Glutamatergic neuron (in vitro differentiated cells): ENCODE measurements around the gene LIN7C. TPM values are rescaled to one million over a fixed set of nuclear protein-coding genes. Genes with fewer than 3 reads are reported as not detected.

Experiments used
- DNase-seq: peaks from one replicate; pipeline ENCODE4 v3.0.0; 2022
- H3K27ac Mint-ChIP-seq: one replicate; pipeline ENCODE4 v1.8.0; 2020; ENCODE audit warnings: mild to moderate bottlenecking, mixed read lengths, inconsistent platforms; ENCODE audit not compliant: unreplicated experiment
- H3K27me3 Mint-ChIP-seq: one replicate; pipeline ENCODE4 v1.8.0; 2020; ENCODE audit warnings: mild to moderate bottlenecking, moderate library complexity, mixed read lengths, inconsistent platforms; ENCODE audit not compliant: unreplicated experiment
- H3K36me3 Mint-ChIP-seq: one replicate; pipeline ENCODE4 v1.8.0; 2020; ENCODE audit warnings: mild to moderate bottlenecking, mixed read lengths, inconsistent platforms; ENCODE audit not compliant: unreplicated experiment
- H3K4me1 Mint-ChIP-seq: one replicate; pipeline ENCODE4 v1.8.0; 2020; ENCODE audit warnings: mild to moderate bottlenecking, low read depth, mixed read lengths, inconsistent platforms; ENCODE audit not compliant: unreplicated experiment
- H3K4me3 Mint-ChIP-seq: one replicate; pipeline ENCODE4 v1.8.0; 2020; ENCODE audit warnings: mild to moderate bottlenecking, mixed read lengths, inconsistent platforms; ENCODE audit not compliant: unreplicated experiment
- H3K9me3 Mint-ChIP-seq: one replicate; pipeline ENCODE4 v1.8.0; 2020; ENCODE audit warnings: mild to moderate bottlenecking, moderate library complexity, mixed read lengths, inconsistent platforms; ENCODE audit not compliant: unreplicated experiment
- total RNA-seq: library from RNA; stranded (reverse); fragmentation: NEBNext Ultra II Directional; extraction: Animal tissue kit (Norgen Biotek cat#: 25700); gene quantifications from one replicate; pipeline ENCODE4 v1.2.1, GENCODE V29; 2021; ENCODE audit not compliant: unreplicated experiment
- TF ChIP-seq, protein P1 (sequence below): fragments of 200-600 bp; sonication (generic); IDR thresholded peaks from one replicate; pipeline ENCODE4 v1.5.0; 2021; ENCODE audit not compliant: partially characterized antibody, unreplicated experiment

The LIN7C gene
- total RNA-seq, 1 donor from 2014 or later = 44.7 TPM

DNA sequence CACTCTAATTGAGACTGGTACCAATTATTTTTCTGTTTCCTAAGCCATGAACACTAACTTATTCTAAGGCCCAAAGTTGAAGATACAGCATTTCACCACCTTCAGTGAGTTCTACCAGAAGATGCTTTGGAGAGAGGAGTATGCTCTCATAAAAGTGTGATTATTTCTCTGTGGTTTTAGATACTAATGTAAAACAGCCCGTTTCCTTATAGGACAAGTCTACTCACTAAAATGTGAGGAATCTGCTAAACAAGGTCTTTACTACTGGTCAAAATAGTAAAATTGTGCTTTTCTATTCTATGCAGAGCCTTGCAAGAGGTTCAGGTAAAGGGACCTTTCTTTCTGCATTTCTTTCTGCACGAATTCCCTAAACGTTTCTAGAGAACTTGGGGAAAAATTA is 36.4 kb downstream of the LIN7C start:
- Mint-ChIP-seq H3K27ac (peak overlapping the region; percentile 46), H3K36me3 (no peaks in the 10 kb centered on the region), H3K27me3 (peaks cover 11% of the 10 kb centered on the region), H3K9me3 (peaks cover 9% of the 10 kb centered on the region), H3K4me1 (peaks cover 34% of the 10 kb centered on the region), H3K4me3 (peak overlapping the region; percentile 93)
- DNase-seq = no peak
- TF ChIP-seq, protein P1, sequence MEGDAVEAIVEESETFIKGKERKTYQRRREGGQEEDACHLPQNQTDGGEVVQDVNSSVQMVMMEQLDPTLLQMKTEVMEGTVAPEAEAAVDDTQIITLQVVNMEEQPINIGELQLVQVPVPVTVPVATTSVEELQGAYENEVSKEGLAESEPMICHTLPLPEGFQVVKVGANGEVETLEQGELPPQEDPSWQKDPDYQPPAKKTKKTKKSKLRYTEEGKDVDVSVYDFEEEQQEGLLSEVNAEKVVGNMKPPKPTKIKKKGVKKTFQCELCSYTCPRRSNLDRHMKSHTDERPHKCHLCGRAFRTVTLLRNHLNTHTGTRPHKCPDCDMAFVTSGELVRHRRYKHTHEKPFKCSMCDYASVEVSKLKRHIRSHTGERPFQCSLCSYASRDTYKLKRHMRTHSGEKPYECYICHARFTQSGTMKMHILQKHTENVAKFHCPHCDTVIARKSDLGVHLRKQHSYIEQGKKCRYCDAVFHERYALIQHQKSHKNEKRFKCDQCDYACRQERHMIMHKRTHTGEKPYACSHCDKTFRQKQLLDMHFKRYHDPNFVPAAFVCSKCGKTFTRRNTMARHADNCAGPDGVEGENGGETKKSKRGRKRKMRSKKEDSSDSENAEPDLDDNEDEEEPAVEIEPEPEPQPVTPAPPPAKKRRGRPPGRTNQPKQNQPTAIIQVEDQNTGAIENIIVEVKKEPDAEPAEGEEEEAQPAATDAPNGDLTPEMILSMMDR = no peak

DNA sequence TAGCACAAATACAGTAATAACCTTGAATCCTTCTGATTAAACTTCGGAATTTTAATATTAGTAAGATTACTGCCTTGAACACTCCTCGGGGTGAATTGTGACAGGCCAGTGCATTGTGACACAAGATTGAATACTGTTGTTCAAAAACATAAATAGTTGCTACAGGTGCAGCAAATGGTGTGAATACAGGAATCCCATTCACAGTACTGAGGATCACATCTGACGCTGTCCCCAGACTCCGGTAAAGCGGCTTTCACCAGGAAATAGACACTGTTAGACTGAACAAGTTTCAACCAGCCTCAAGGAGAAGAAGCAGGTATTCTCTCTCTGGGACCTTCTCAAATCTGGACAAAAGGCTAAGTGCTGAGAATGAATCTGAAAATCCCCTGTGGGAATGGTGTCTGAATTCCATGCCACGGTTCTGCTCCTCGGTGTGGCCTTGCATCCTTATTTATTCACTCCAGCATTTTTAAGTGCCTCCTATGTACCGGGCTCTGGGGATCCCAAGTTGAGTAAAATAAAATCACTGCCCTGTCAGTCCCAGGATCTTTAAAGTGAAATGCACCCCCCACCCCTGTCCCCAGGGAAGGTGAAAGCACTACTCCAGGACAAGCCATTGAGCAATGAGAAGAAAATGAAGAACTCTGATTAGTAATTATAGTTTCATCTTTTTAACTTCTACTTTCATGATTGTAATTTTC is 37.4 kb downstream of the LIN7C start:
- H3K27ac Mint-ChIP-seq = peak overlapping the region; percentile 46
- H3K4me3 Mint-ChIP-seq = peak overlapping the region; percentile 93
- H3K36me3 Mint-ChIP-seq = no peaks in the 10 kb centered on the region
- peaks cover 7% of the 10 kb centered on the region for H3K9me3 Mint-ChIP-seq
- H3K27me3 Mint-ChIP-seq = peaks cover 11% of the 10 kb centered on the region
- DNase-seq = peak; percentile 58
- peaks cover 38% of the 10 kb centered on the region for H3K4me1 Mint-ChIP-seq
- TF ChIP-seq, protein P1 = no peak

DNA sequence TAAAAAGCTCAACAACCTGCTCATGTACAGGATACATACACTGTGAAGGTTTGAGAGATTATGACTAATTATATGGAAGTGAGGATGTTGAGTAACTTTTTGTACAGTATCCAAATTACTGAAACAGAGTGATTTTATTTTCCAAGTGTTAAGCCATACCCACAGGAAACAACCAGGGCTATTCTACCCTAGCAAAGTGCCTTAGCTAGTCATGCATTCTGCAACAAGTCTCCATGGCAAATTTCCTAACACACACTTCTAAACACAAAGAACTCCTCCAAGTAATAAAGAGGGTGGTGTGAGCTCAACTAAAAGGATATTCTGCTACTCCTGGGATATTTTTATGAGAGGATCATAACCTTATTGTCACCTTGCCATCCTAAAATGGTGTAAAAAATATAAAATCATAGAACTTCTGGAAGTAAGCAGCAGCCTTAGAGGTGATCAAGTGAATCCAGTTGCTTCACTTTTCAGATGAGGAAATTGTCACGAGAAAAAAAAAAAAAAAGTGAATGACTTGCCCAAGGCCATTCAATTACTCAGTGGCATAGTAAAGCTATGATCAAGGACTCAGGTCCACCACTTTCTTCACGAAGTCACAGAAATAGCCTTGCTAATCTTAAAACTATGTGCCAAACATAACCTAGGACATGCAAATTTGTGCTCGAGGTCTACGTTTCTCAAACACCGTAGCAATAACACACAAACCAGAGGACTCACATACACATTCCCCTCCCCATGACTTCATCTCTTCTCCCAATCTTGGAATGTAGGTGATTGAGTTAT is 38.2 kb downstream of the LIN7C start:
- DNase-seq = no peak
- peak overlapping the region; percentile 93 for H3K4me3 Mint-ChIP-seq
- no peaks in the 10 kb centered on the region for H3K36me3 Mint-ChIP-seq

DNA sequence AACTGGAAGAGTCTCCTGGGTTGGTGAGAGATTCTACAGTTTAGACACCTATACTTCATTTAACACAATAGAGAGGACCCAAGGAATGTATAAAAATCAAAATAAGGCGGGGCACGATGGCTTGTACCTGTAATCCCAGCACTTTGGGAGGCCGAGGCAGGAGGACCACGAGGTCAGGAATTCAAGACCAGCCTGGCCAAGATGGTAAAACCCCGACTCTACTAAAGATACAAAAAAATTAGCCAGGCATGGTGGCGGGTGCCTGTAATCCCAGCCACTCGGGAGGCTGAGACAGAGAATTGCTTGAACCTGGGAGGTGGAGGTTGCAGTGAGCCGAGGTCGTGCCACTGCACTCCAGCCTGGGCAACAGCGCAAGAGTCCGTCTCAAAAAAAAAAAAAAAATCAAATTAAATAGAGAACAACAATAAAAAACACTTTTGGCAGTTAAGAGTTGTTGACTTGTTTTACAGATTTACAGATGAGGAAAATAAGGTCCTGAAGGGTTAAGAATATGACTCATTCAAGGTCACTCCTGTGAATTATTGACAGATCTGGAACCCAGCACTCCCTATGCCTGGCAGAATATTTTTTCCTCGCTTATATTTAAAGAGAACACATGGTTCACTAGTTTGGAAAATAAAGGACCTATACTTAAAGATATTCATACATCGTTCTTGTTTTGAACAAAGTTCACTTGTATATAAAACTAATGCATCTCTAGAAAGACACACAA is 39.2 kb downstream of the LIN7C start:
- H3K4me1 Mint-ChIP-seq = peaks cover 43% of the 10 kb centered on the region
- H3K36me3 Mint-ChIP-seq = no peaks in the 10 kb centered on the region
- H3K9me3 Mint-ChIP-seq = no peaks in the 10 kb centered on the region
- DNase-seq = no peak
- H3K27ac Mint-ChIP-seq = no peak overlapping the region
- peak overlapping the region; percentile 70 for H3K4me3 Mint-ChIP-seq
- TF ChIP-seq, protein P1 = no peak
- peaks cover 5% of the 10 kb centered on the region for H3K27me3 Mint-ChIP-seq

More for the DNA sequence above, 38.2 kb downstream of the LIN7C start:
- Mint-ChIP-seq H3K27ac (peak overlapping the region; percentile 46), H3K27me3 (peaks cover 11% of the 10 kb centered on the region), H3K9me3 (peaks cover 7% of the 10 kb centered on the region), H3K4me1 (peaks cover 40% of the 10 kb centered on the region)
- TF ChIP-seq, protein P1 = no peak
